Measurements from ENCODE around the gene AKAP12. TPM values are rescaled to one million over a fixed set of nuclear protein-coding genes. Genes with fewer than 3 reads are reported as not detected.

Gene AKAP12
- polyA plus RNA-seq, 1 experiment, result 27.7 TPM

DNA sequence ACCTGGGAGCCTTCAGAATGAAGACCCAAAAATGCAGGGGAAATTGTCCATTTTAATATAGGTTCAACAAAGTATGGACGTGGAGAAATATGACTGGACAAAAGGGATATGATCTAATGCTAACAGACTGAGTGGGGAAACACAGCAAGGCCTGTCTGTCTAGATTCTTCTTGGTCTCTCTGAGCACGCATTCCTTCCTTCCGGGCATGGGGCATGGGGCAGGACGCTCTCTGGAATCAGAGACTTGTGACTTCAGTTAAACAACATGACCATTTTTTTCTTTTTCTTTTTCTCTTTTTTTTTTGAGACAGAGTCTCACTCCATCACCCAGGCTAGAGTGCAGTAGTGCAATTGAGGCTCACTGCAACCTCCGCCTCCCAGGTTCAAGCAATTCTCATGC, 119.7 kb downstream of the AKAP12 start:
- Histone ChIP-seq H3K36me3 (ENCODE audit: control insufficient read depth, insufficient read depth, low read length) (no peaks in the 10 kb centered on the region), H3K27me3 (ENCODE audit: control insufficient read depth, insufficient read depth, low read length) (no peaks in the 10 kb centered on the region), H3K4me3 (ENCODE audit: low read depth, low read length) (no peak overlapping the region)
- ChIA-PET CTCF (no interaction called here), POLR2A (no interaction called here)
- DNase-seq (ENCODE audit: low read depth), result no peak
- TF ChIP-seq, protein P1, sequence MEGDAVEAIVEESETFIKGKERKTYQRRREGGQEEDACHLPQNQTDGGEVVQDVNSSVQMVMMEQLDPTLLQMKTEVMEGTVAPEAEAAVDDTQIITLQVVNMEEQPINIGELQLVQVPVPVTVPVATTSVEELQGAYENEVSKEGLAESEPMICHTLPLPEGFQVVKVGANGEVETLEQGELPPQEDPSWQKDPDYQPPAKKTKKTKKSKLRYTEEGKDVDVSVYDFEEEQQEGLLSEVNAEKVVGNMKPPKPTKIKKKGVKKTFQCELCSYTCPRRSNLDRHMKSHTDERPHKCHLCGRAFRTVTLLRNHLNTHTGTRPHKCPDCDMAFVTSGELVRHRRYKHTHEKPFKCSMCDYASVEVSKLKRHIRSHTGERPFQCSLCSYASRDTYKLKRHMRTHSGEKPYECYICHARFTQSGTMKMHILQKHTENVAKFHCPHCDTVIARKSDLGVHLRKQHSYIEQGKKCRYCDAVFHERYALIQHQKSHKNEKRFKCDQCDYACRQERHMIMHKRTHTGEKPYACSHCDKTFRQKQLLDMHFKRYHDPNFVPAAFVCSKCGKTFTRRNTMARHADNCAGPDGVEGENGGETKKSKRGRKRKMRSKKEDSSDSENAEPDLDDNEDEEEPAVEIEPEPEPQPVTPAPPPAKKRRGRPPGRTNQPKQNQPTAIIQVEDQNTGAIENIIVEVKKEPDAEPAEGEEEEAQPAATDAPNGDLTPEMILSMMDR (IDR thresholded peaks at IDR 0.05; ENCODE audit: insufficient read depth, low read depth, low read length), result no peak

DNA sequence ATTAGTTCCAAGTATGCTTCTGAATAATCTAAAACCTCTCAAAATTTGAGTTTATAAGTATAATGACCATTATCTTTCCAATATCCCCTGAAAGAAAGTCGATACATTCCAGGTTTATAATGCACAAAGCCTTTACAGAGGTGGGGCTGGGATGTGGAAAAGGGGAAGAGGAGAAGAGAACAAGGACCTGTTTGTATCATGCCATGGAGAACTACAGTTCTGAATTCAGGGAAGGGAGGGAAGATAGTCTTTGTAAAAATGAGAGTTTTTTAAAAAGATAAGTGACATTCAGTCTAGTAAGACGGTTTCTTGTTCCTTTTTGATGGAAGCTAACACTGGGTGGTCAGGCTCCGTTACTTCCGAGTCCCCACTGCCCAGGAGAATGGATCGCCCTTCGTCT, 125.5 kb downstream of the AKAP12 start:
- ChIA-PET CTCF (interaction anchor here (0.9 kb wide), 1 partner anchor 10 kb away, joined by 3 read pairs; no protein-coding TSS in a partner anchor), POLR2A (no interaction called here)
- TF ChIP-seq, protein P1 (IDR thresholded peaks at IDR 0.05; ENCODE audit: insufficient read depth, low read depth, low read length), result no peak
- no peak for DNase-seq (ENCODE audit: low read depth)
- H3K36me3 ChIP-seq (ENCODE audit: control insufficient read depth, insufficient read depth, low read length), result peaks cover 10% of the 10 kb centered on the region
- H3K27me3 ChIP-seq (ENCODE audit: control insufficient read depth, insufficient read depth, low read length), result no peaks in the 10 kb centered on the region
- H3K4me3 ChIP-seq (ENCODE audit: low read depth, low read length), result no peak overlapping the region

DNA sequence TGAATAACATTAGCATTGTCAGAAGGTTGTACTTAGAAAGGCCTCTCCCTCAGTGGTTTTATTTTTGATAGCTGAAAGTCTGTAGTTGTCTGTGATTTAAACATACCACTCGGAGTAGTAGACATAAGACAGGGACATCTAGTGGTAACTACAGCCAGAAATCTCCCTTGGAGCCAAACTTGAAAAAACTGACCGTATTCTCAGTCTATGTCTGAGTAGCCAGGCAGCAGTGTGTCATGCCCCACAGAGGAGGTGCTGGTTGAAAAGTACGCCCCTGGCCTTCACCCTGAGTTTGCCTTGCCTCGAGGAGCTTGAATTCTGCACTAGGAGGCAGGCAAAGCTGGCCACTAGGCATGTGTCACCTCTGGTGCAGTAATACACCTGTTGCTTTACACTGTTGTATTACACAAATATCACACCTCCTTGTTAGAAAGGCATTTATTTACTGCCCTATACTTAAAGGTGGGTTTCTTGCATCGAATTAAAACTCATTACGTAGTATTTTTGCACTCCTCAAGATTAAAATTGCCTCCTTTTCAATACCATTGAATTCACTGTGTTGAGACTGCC, 130.8 kb downstream of the AKAP12 start:
- CTCF ChIA-PET, result interaction anchor here (1.9 kb wide), 1 partner anchor 12 kb away, joined by 8 read pairs; no protein-coding TSS in a partner anchor

GRCh38 chr6:151372164-151372563, 132.4 kb downstream of the AKAP12 start:
- ChIA-PET CTCF (no interaction called here), POLR2A (no interaction called here)
- H3K4me3 ChIP-seq (ENCODE audit: low read depth, low read length), result no peak overlapping the region
- DNase-seq (ENCODE audit: low read depth), result no peak
- 0 out of 2 replicates have a peak, but pooled peaks cover 4% of the 10 kb centered on the region for H3K36me3 ChIP-seq (ENCODE audit: control insufficient read depth, insufficient read depth, low read length)
- TF ChIP-seq, protein P1 (IDR thresholded peaks at IDR 0.05; ENCODE audit: insufficient read depth, low read depth, low read length), result no peak
- no peaks in the 10 kb centered on the region for H3K27me3 ChIP-seq (ENCODE audit: control insufficient read depth, insufficient read depth, low read length)

More for the DNA sequence above, 130.8 kb downstream of the AKAP12 start:
- Histone ChIP-seq H3K27me3 (ENCODE audit: control insufficient read depth, insufficient read depth, low read length) (no peaks in the 10 kb centered on the region), H3K36me3 (ENCODE audit: control insufficient read depth, insufficient read depth, low read length) (peaks cover 13% of the 10 kb centered on the region), H3K4me3 (ENCODE audit: low read depth, low read length) (no peak overlapping the region)
- TF ChIP-seq, protein P1 (IDR thresholded peaks at IDR 0.05; ENCODE audit: insufficient read depth, low read depth, low read length), result peak; percentile 29; the same call in 1 of the 2 replicates
- POLR2A ChIA-PET, result no interaction called here
- DNase-seq (ENCODE audit: low read depth), result no peak

DNA sequence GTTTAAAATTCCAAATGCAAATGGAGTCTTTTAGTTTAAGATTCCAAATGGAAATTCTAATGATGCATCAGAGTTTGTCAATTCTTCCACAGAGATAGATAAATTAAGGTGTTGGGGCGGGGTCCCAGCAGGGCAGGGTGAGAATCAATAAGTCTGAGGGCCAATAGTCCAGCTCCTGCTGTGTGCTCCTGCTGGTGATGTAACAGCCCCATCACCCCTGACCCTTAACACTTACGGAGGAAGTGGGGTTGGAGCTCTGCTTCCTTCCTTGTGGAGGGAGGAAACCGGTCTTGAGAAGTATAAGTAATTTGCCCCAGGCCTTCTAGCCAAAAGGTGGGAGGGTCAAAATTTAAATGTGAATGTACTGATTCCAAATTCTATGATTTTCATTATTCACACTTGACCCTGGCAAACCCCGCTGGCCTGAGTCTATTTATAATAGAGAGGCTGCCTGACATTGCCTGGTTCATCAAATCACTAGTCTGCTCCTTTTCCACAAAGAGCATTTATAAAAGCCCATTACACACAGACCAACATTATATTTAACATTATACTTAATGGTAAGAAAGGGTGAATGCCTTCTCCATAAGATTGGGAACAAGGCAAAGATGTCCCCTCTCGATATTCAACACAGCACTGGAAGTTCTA, 134.4 kb downstream of the AKAP12 start:
- H3K27me3 ChIP-seq (ENCODE audit: control insufficient read depth, insufficient read depth, low read length), result no peaks in the 10 kb centered on the region
- TF ChIP-seq, protein P1 (IDR thresholded peaks at IDR 0.05; ENCODE audit: insufficient read depth, low read depth, low read length), result no peak
- POLR2A ChIA-PET, result no interaction called here
- CTCF ChIA-PET, result interaction anchor here (1.2 kb wide), 1 partner anchor 9 kb away, joined by 3 read pairs; no protein-coding TSS in a partner anchor
- no peak overlapping the region for H3K4me3 ChIP-seq (ENCODE audit: low read depth, low read length)
- DNase-seq (ENCODE audit: low read depth), result no peak
- H3K36me3 ChIP-seq (ENCODE audit: control insufficient read depth, insufficient read depth, low read length), result 0 out of 2 replicates have a peak, but pooled peaks cover 4% of the 10 kb centered on the region

Measured in BJ (cell line).